Endometrial microvascular endothelial cells (primary cell): ENCODE data around the gene FAM24A. TPM values are rescaled to one million over a fixed set of nuclear protein-coding genes. Genes with fewer than 3 reads are reported as not detected.

Experiments used
- in situ Hi-C: cut with HindIII; loops from 2 replicates; pipeline ENCODE4 v1.10.0; 2017; ENCODE audit warnings: low sequenced_read_pairs, low pct_unique_long_range_greater_than_20kb; ENCODE audit errors: inconsistent ontology term
- total RNA-seq: library from RNA; depleted of rRNA; stranded (reverse); fragments of >200 nt; gene quantifications from one replicate; pipeline ENCODE4 v1.2.3, GENCODE V29; 2015; ENCODE audit errors: inconsistent ontology term

The FAM24A gene
- total RNA-seq, 1 donor from 2014 or later = not detected

GRCh38 chr10:122911889-122912484, 1.6 kb downstream of the FAM24A start:
- in situ Hi-C loops = no loop called here

- in situ Hi-C loops = no loop called here
Measured at GRCh38 chr10:122915700-122916099, 5.3 kb downstream of the FAM24A start.

GRCh38 chr10:122930140-122930539, 19.7 kb downstream of the FAM24A start:
- in situ Hi-C loops = no loop called here

GRCh38 chr10:122931088-122931906, 20.9 kb downstream of the FAM24A start:
- in situ Hi-C loops = no loop called here

GRCh38 chr10:122939133-122939855, 28.9 kb downstream of the FAM24A start:
- in situ Hi-C loops = no loop called here

GRCh38 chr10:122939856-122940543, 29.6 kb downstream of the FAM24A start:
- in situ Hi-C loops = no loop called here

- in situ Hi-C loops = no loop called here
Measured at GRCh38 chr10:122949296-122949695, 38.9 kb downstream of the FAM24A start.

GRCh38 chr10:122953902-122954730, 43.7 kb downstream of the FAM24A start, which contains the start of gene C10orf88:
Gene C10orf88 (minus strand): TSS chr10:122954227. CDS start chr10:122954178, 49 bp downstream.
- in situ Hi-C loops = no loop called here

- in situ Hi-C loops = no loop called here
Measured at GRCh38 chr10:122954731-122955050, 44.3 kb downstream of the FAM24A start.

- in situ Hi-C loops = no loop called here
Measured at GRCh38 chr10:122955892-122956291, 45.5 kb downstream of the FAM24A start.

GRCh38 chr10:122957474-122957873, 47.1 kb downstream of the FAM24A start:
- in situ Hi-C loops = no loop called here

- in situ Hi-C loops = no loop called here
Measured at GRCh38 chr10:122962405-122962804, 52.0 kb downstream of the FAM24A start.

Other genes starting within 250 kb of the FAM24A start
- not detected for gene C10orf120, start 210.8 kb upstream of the FAM24A start, total RNA-seq
- 1.3 TPM for gene CUZD1, start 64.8 kb upstream of the FAM24A start, total RNA-seq
- gene FAM24B, start 31.0 kb upstream of the FAM24A start, total RNA-seq = 10.5 TPM
- 11.2 TPM for gene C10orf88, start 43.6 kb downstream of the FAM24A start, total RNA-seq
- 4.8 TPM for gene PSTK, start 69.8 kb downstream of the FAM24A start, total RNA-seq
- 4.6 TPM for gene IKZF5, start 98.2 kb downstream of the FAM24A start, total RNA-seq
- gene ACADSB, start 98.4 kb downstream of the FAM24A start, total RNA-seq = 4.8 TPM
- not detected for gene HMX3, start 225.4 kb downstream of the FAM24A start, total RNA-seq
- gene HMX2, start 237.5 kb downstream of the FAM24A start, total RNA-seq = not detected
- 295 TPM for gene BUB3, start 243.8 kb downstream of the FAM24A start, total RNA-seq